ENCODE results near the gene VWDE.
"Not testable (repeated sequence)": the region's sequence is repeated elsewhere in the genome, so short reads cannot be mapped to it uniquely, and the experiment has no call there.

Gene VWDE

DNA sequence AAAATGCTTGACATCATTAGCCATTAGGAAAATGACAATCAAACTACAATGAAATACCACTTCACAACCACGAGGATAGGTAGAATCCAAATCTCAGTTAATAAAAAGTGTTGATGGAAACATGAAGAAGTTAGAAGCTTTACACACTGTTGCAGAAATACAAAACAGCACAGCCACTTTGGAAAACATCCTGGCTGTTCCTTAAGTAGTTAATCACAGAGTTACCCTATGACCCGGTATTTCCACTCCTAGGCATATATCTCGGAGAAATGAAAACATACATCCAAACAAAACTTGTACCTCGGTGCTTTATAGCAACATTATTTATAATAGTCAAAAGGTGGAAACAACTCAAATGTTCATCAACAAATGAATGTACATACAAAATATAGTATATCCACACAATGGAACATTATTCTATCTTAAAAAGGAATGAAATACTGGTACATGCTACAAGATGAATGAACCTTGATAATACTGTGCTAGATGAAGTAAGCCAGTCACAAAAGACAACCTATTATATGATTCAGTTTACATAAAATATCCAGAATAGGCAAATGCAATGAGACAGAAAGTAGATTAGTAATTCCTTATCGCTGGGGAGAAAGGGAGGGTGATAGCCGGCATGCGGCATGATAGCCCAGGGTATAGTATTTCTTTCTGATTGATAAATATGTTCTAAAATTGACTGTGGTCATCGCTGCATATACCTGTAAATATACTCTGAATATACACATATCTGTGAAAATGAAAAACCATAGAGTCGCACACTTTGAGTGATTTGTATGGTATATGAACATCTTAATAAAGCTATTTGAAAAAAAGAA is 1.9 kb downstream of the VWDE start:
- Histone ChIP-seq H3K9me3 (ENCODE audit: control insufficient read depth, insufficient read depth, low read length) (no peaks in the 10 kb centered on the region; the same call in 1 of the 2 replicates), H3K4me1 (ENCODE audit: control insufficient read depth, insufficient read depth, low read length) (no peaks in the 10 kb centered on the region), H3K27me3 (ENCODE audit: control insufficient read depth, insufficient read depth, low read length) (no peaks in the 10 kb centered on the region), H3K36me3 (ENCODE audit: control insufficient read depth, insufficient read depth, low read length) (no peaks in the 10 kb centered on the region), H3K4me3 (ENCODE audit: low read length) (no peak overlapping the region; the same call in 1 of the 2 replicates), H3K27ac (ENCODE audit: low read length) (no peak overlapping the region)
- no CpG with 5 or more reads among the region's 9 CpGs for WGBS (ENCODE audit: insufficient coverage, insufficient read length)
- no peak for DNase-seq (ENCODE audit: low read depth, low spot score)

DNA sequence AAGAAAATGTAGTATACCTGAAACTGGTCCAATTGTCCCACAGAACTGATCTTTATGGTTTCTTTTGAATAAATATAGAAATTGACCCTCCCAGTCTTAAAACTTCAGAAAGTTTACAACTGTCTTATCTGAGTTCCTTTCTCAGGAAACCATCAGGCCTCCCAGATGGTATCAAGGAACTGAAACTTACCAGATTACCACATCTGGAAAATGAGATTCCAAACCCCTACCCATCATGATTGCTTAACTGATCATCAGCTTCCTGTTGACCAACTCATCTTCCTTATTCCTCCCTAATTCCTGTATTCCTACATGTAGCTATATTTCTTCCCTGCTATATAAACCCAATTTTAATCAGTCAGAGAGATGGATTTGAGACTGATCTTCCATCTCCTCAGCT is 5.5 kb downstream of the VWDE start:
- Histone ChIP-seq H3K9me3 (ENCODE audit: control insufficient read depth, insufficient read depth, low read length) (no peaks in the 10 kb centered on the region; the same call in 1 of the 2 replicates), H3K4me1 (ENCODE audit: control insufficient read depth, insufficient read depth, low read length) (no peaks in the 10 kb centered on the region), H3K4me3 (ENCODE audit: low read length) (no peak overlapping the region), H3K27me3 (ENCODE audit: control insufficient read depth, insufficient read depth, low read length) (no peaks in the 10 kb centered on the region), H3K27ac (ENCODE audit: low read length) (no peak overlapping the region), H3K36me3 (ENCODE audit: control insufficient read depth, insufficient read depth, low read length) (no peaks in the 10 kb centered on the region)
- no peak for DNase-seq (ENCODE audit: low read depth, low spot score)

DNA sequence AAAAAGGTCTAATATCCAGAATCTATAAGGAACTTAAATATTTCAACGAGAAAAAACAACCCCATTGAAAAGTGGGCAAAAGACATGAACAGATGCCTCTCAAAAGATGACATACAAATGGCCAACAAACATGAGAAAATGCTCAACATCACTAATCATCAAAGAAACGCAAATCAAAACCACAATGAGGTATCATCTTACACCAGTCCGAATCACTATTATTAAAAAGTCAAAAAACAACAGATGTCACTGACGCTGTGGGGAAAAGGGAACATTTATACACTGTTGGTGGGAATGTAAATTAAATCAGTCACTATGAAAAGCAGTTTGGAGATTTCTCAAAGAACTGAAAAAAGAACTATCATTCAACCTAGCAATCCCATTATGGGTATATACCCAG is 6.0 kb downstream of the VWDE start:
- DNase-seq (ENCODE audit: low read depth, low spot score), result no peak
- no CpG with 5 or more reads among the region's 4 CpGs for WGBS (ENCODE audit: insufficient coverage, insufficient read length)
- no peak overlapping the region for H3K4me3 ChIP-seq (ENCODE audit: low read length)
- no peak overlapping the region for H3K27ac ChIP-seq (ENCODE audit: low read length)
- no peaks in the 10 kb centered on the region for H3K27me3 ChIP-seq (ENCODE audit: control insufficient read depth, insufficient read depth, low read length)
- H3K9me3 ChIP-seq (ENCODE audit: control insufficient read depth, insufficient read depth, low read length), result no peaks in the 10 kb centered on the region; the same call in 1 of the 2 replicates
- no peaks in the 10 kb centered on the region for H3K4me1 ChIP-seq (ENCODE audit: control insufficient read depth, insufficient read depth, low read length)
- no peaks in the 10 kb centered on the region for H3K36me3 ChIP-seq (ENCODE audit: control insufficient read depth, insufficient read depth, low read length)

DNA sequence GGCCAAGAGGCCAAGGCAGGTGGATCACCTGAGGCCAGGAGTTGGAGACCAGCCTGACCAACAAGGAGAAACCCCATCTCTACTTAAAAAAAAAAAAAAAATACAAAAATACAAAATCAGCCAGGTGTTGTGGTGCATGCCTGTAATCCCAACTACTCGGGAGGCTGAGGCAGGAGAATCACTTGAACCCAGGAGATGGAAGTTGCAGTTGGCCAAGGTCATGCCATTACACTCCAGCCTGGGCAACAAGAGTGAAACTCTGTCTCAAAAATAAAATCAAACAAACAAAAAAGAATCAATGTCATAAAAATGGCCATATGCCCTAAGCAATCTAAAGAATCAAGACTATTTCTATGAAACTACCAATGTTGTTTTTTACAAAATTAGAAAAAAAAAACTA is 7.0 kb downstream of the VWDE start:
- not testable (repeated sequence) for H3K36me3 ChIP-seq (ENCODE audit: control insufficient read depth, insufficient read depth, low read length); H3K9me3 ChIP-seq (ENCODE audit: control insufficient read depth, insufficient read depth, low read length); H3K27me3 ChIP-seq (ENCODE audit: control insufficient read depth, insufficient read depth, low read length); H3K4me1 ChIP-seq (ENCODE audit: control insufficient read depth, insufficient read depth, low read length); H3K27ac ChIP-seq (ENCODE audit: low read length); DNase-seq (ENCODE audit: low read depth, low spot score); H3K4me3 ChIP-seq (ENCODE audit: low read length)
- no CpG with 5 or more reads among the region's 1 CpG for WGBS (ENCODE audit: insufficient coverage, insufficient read length)

DNA sequence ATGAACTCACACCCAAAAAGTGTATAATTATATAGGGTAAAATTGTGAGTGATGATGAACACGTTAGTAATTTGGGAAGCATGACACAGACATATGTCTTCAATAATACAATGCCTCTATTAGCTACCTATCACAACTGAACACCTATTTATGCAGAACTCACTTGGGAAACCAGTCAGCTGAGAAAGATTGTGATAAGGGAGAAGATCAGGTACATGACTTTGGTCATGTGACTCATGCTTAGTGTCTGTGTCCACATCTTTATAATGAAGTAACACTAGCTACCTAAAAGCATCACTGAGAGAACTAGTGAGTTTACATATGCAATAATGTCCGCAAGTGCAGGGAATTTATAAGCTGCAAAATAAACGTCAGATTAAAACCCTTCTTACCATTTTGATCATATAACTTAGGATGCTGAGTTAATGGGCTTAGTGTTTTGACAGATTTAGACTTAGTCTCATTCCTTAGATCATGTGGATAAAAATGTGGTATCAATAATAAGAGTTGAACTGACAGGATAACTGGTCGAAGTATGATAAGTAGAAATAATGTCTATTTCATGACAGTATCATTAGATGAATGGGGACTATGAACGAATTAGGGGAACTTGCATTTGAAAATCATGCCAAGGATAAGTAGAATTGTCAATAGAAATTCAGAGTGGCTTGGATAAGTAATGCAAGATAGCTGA is 11.6 kb downstream of the VWDE start:
- Histone ChIP-seq H3K4me1 (ENCODE audit: control insufficient read depth, insufficient read depth, low read length) (no peaks in the 10 kb centered on the region), H3K9me3 (ENCODE audit: control insufficient read depth, insufficient read depth, low read length) (no peaks in the 10 kb centered on the region), H3K27me3 (ENCODE audit: control insufficient read depth, insufficient read depth, low read length) (no peaks in the 10 kb centered on the region), H3K36me3 (ENCODE audit: control insufficient read depth, insufficient read depth, low read length) (no peaks in the 10 kb centered on the region), H3K4me3 (ENCODE audit: low read length) (no peak overlapping the region), H3K27ac (ENCODE audit: low read length) (no peak overlapping the region)
- DNase-seq (ENCODE audit: low read depth, low spot score), result no peak
- no CpG with 5 or more reads among the region's 5 CpGs for WGBS (ENCODE audit: insufficient coverage, insufficient read length)

DNA sequence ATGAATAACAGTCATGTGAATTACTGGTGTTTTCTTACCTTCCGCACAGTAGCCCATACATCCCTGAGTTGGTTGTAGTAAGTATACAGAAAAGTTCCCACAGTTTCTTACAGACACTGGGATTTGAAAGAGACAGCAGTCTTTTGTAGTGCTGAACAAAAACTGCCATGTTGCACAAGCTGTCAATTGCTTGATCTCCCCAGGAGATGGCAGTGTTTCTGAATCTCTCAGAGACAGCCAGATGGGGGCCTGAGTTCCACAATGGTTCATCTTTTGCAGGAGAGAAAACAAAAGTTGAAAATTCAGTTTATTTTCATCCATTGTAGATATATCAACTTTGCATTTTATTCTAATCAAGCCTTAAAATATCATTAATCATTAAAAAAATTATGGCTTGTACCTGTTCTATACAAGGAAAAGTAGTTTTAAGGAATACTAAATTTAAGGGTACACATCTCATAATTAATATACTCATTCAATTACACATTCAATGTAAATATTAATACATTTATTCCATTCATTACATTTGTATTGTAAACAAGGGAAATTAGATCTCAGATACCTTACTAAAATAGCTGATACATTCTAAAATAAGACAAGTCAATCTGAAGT is 14.5 kb downstream of the VWDE start:
- H3K4me1 ChIP-seq (ENCODE audit: control insufficient read depth, insufficient read depth, low read length), result no peaks in the 10 kb centered on the region
- H3K27ac ChIP-seq (ENCODE audit: low read length), result no peak overlapping the region
- H3K36me3 ChIP-seq (ENCODE audit: control insufficient read depth, insufficient read depth, low read length), result no peaks in the 10 kb centered on the region
- no CpG with 5 or more reads among the region's 1 CpG for WGBS (ENCODE audit: insufficient coverage, insufficient read length)
- no peaks in the 10 kb centered on the region for H3K27me3 ChIP-seq (ENCODE audit: control insufficient read depth, insufficient read depth, low read length)
- H3K4me3 ChIP-seq (ENCODE audit: low read length), result no peak overlapping the region
- H3K9me3 ChIP-seq (ENCODE audit: control insufficient read depth, insufficient read depth, low read length), result no peaks in the 10 kb centered on the region
- DNase-seq (ENCODE audit: low read depth, low spot score), result peak; percentile 58

DNA sequence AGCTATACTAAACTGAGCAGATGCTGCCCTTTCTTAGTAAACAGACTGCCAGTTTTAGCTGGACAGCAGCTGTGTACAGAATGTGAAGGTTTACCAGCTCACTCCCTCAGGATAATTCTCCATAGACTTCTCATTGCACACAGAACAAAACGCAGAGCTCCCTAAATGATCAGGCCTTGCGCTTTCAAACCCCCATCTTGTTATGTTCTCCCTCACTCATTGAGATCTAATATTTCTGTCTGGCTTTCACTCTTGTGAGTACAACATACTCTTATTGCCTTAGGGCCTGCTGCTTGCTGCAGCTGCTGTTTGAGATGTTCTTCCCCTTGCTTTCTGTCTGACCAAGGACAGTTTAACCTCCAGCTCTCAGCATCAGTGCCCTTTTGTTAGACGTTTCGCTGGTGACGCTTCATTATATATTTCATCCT is 17.3 kb downstream of the VWDE start:
- H3K4me1 ChIP-seq (ENCODE audit: control insufficient read depth, insufficient read depth, low read length), result no peaks in the 10 kb centered on the region
- no peak for DNase-seq (ENCODE audit: low read depth, low spot score)
- WGBS (ENCODE audit: insufficient coverage, insufficient read length), result 100% methylated on average over 1 of the region's 5 CpGs
- H3K4me3 ChIP-seq (ENCODE audit: low read length), result no peak overlapping the region
- H3K36me3 ChIP-seq (ENCODE audit: control insufficient read depth, insufficient read depth, low read length), result no peaks in the 10 kb centered on the region
- H3K27me3 ChIP-seq (ENCODE audit: control insufficient read depth, insufficient read depth, low read length), result no peaks in the 10 kb centered on the region
- no peaks in the 10 kb centered on the region for H3K9me3 ChIP-seq (ENCODE audit: control insufficient read depth, insufficient read depth, low read length)
- H3K27ac ChIP-seq (ENCODE audit: low read length), result no peak overlapping the region

DNA sequence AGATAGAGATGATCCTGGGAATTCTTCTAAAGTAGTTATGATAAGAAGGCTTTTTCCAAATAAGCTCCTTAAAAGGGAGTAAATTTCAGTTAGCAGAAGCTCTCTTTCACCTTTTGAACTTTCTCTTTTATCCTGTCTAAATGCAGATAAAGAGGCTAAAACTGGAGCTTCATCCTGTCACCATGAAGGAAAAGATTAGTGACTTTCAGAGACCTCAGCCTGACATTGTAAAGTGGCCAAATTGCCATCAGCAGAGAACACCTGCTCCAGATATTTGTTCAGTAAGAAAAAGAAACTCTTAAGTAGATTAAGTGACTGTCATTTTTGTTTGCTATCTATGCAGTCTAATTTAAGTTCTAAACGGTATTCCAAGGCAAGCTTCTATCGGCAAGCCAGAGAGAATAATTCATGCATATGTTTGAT is 18.3 kb downstream of the VWDE start:
- no peaks in the 10 kb centered on the region for H3K4me1 ChIP-seq (ENCODE audit: control insufficient read depth, insufficient read depth, low read length)
- no peak overlapping the region for H3K4me3 ChIP-seq (ENCODE audit: low read length)
- no peaks in the 10 kb centered on the region for H3K9me3 ChIP-seq (ENCODE audit: control insufficient read depth, insufficient read depth, low read length)
- no peaks in the 10 kb centered on the region for H3K27me3 ChIP-seq (ENCODE audit: control insufficient read depth, insufficient read depth, low read length)
- H3K27ac ChIP-seq (ENCODE audit: low read length), result no peak overlapping the region
- no peaks in the 10 kb centered on the region for H3K36me3 ChIP-seq (ENCODE audit: control insufficient read depth, insufficient read depth, low read length)
- DNase-seq (ENCODE audit: low read depth, low spot score), result no peak
- WGBS (ENCODE audit: insufficient coverage, insufficient read length), result no CpG with 5 or more reads among the region's 2 CpGs

GRCh38 chr7:12383377-12383776 is 20.3 kb downstream of the VWDE start:
- H3K27ac ChIP-seq (ENCODE audit: low read length), result no peak overlapping the region
- H3K36me3 ChIP-seq (ENCODE audit: control insufficient read depth, insufficient read depth, low read length), result peaks cover 3% of the 10 kb centered on the region; the same call in 1 of the 2 replicates
- no peaks in the 10 kb centered on the region for H3K9me3 ChIP-seq (ENCODE audit: control insufficient read depth, insufficient read depth, low read length)
- no peak for DNase-seq (ENCODE audit: low read depth, low spot score)
- no peaks in the 10 kb centered on the region for H3K4me1 ChIP-seq (ENCODE audit: control insufficient read depth, insufficient read depth, low read length)
- no CpG with 5 or more reads among the region's 3 CpGs for WGBS (ENCODE audit: insufficient coverage, insufficient read length)
- no peak overlapping the region for H3K4me3 ChIP-seq (ENCODE audit: low read length)
- no peaks in the 10 kb centered on the region for H3K27me3 ChIP-seq (ENCODE audit: control insufficient read depth, insufficient read depth, low read length)

DNA sequence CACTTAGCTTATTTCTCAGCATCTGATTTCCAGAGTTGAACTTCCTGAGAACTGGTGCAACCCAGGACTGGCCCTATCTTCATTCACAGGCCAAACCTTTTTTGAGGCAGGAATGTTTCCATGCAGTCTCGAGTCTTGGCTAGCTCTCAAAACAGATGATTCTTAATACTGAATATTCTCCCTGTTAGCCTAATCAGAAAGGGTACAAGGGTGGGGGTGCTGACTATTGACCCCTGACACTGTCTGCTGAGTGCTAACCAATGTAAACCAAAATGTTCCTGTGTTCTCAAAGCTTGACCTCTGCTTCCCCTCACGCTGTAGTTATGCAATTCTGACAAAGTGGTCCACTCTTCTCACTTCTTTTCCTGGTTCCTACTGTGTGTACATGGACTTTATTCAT is 25.3 kb downstream of the VWDE start:
- no CpG with 5 or more reads among the region's 2 CpGs for WGBS (ENCODE audit: insufficient coverage, insufficient read length)
- no peak for DNase-seq (ENCODE audit: low read depth, low spot score)
- Histone ChIP-seq H3K4me3 (ENCODE audit: low read length) (no peak overlapping the region), H3K27ac (ENCODE audit: low read length) (no peak overlapping the region), H3K27me3 (ENCODE audit: control insufficient read depth, insufficient read depth, low read length) (no peaks in the 10 kb centered on the region), H3K4me1 (ENCODE audit: control insufficient read depth, insufficient read depth, low read length) (no peaks in the 10 kb centered on the region), H3K36me3 (ENCODE audit: control insufficient read depth, insufficient read depth, low read length) (peaks cover 3% of the 10 kb centered on the region; the same call in 1 of the 2 replicates), H3K9me3 (ENCODE audit: control insufficient read depth, insufficient read depth, low read length) (no peaks in the 10 kb centered on the region)

Measured in iPS DF 6.9 (cell line).